Stimulated activated CD4-positive, alpha-beta T cell treated with anti-CD3 and anti-CD28 coated beads, Interleukin-4, amount 100 ng/mL, for 48 hours (primary cell): ENCODE results near the gene ARL4C.
A peak's percentile ranks its signal among the peaks of the same experiment; 100 is the strongest.
"Not testable (repeated sequence)": the region's sequence is repeated elsewhere in the genome, so short reads cannot be mapped to it uniquely, and the experiment has no call there.

Source experiments
- DNase-seq, 2 donors: peaks; one replicate each; pipeline ENCODE4 v3.0.0-alpha.2; 2020; ENCODE audit warnings: low read depth in 2 of 2

The ARL4C gene

DNA sequence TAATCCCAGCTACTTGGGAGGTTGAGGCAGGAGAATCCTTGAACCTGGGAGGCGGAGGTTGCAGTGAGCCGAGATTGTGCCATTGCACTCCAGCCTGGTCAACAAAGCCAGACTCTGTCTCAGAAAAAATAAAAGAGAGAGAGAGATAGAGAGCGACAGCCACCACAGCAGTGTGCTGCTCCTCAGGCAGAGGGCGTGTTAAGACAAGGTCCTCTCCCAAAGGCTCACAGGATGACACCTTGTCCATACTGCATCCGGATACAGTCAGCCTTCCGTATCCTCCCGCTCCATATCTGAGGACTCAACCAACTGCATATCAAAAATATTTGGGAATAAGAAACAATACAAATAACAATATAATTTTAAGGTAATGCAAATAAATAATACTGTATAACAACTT lies 20.1 kb downstream of the ARL4C start:
- DNase-seq = no peak

- DNase-seq = no peak
Measured at GRCh38 chr2:234474654-234475053, 22.2 kb downstream of the ARL4C start.

DNA sequence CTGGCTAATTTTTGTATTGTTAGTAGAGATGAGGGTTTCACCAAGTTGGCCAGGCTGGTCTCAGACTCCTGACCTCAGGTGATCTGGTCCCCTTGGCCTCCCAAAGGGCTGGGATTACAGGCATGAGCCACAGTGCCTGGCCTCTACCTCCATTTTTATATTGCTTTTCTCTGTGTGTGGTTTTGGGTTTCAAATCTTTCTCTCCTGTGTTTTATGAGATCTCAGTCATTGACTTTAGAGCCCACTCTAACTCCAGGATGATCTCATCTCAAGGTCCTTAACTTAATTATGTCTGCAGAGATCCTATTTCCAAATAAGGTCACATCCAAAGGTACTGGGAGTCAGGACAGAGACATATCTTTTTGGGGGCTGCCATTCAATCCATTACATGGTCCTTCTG lies 24.7 kb downstream of the ARL4C start:
- no peak for DNase-seq

GRCh38 chr2:234469972-234470371 lies 26.9 kb downstream of the ARL4C start:
- DNase-seq = no peak

GRCh38 chr2:234469251-234469845 lies 27.5 kb downstream of the ARL4C start:
- DNase-seq = no peak

- no peak for DNase-seq
Measured at GRCh38 chr2:234468503-234468902, 28.4 kb downstream of the ARL4C start.

DNA sequence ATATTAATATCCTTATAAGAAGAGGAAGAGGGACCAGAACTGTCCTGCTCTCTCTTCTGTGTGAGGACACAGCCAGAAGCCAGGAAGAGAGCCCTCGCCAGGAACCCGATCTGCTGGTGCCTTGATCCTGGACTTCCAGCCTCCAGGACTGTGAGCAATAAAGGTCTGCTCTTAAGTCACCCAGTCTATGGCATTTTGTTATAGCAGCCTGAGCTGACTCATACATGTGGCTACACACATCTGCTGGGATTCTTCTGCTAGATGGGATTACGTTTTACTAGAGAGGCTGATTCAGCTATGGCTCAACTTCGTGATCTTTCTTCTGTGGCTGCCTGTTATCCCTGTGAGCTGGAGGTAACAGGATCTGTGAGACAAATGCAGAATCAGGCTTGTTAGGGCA lies 29.6 kb downstream of the ARL4C start:
- DNase-seq = no peak

- no peak for DNase-seq
Measured at GRCh38 chr2:234464291-234464645, 32.6 kb downstream of the ARL4C start.

DNA sequence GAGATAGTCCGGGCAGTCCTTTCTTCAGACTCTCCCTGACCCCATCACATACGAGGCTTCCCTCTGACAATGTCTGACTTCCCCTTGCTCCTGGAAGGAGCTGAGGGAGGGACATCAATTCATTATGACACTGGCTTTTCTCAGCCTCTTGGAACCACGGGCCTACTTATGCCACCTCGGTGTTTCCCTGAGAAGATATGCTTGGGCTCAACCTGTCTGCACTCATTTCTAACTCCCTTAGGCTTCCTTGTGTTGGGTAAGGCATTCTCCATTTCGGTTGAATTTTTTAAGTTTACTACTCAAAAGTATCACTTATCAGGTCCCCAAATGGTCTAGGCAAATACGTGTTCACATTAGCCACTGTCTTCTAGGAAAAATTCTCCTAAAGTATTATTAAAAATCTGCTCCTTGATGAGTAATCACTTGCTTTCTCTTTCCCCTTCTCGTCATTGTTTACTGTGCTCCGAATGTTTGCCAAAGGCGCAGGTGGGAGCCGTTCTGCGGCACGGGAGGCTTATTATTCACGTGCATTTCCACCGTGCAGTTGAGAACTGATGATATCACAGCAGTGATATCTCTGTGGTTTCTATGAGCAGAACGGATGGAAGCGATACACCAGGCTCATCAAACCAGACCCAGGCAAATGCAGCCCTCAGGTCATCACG lies 33.1 kb downstream of the ARL4C start:
- DNase-seq = peak; percentile 42 to 51

DNA sequence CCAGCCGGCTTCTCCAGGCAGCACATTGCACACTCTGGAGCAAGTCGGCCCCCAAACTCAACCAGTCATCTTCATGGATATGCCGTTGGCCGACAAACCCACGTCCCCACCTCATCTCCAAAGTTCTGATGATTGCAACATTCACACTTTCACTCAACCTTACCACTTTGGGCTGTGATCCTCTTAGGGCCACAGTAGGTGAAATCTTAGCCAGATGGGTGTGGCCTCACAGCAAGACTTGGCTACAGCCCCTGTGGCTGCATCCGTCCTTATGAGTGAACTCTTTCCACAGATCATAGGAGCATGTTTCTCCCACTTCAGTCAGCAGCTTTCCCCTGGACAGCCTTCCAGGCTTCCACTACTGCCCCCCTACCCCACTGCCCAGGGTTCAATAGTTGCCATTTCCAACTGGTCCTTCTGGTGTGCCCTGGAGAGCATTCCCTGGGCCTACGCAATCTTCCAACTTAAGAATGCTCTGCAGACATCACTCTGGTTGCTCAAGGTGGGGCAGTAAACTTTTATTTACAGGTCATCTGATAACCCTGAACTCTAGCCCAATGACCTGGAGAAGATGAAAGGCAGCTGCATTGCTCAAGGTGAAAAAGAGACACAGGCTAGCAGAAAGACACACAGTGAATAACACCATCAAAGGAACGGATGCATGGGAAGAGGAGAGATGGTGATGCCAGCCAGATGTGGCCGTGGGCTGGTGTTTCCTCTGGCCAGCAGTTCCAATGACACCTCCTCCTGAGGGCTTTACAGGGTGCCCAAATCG lies 34.5 kb downstream of the ARL4C start:
- DNase-seq = no peak

DNA sequence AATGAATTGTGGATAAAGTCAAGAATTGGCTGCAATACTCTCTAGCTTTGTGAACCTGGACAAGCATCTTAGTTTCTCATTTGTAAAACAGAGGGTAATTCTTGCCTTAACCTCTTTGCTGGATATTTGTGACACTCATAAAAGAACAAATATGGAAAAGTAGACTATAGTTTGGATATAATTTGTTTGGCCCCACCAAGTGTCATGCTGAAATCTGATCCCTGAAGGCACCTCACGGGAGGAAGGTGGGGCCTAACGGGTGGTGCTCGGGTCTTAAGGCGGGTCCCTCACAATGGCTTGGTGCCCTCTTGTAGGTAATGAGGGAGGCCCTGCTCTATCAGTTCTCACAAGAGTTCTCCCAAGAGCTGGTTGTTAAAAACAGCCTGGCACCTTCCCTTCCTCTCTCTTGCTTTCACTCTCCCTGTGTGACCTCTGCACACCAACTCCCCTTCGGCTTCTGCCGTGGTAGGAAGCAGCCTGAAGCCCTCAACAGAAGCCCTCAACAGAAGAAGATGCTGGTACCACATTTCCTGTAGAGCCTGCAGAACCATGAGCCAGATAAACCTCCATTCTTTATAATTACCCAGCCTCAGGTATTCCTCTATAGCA lies 37.4 kb downstream of the ARL4C start:
- no peak for DNase-seq

GRCh38 chr2:234458466-234458865 lies 38.4 kb downstream of the ARL4C start:
- DNase-seq = no peak

- DNase-seq = no peak
Measured at GRCh38 chr2:234457421-234457820, 39.5 kb downstream of the ARL4C start.

DNA sequence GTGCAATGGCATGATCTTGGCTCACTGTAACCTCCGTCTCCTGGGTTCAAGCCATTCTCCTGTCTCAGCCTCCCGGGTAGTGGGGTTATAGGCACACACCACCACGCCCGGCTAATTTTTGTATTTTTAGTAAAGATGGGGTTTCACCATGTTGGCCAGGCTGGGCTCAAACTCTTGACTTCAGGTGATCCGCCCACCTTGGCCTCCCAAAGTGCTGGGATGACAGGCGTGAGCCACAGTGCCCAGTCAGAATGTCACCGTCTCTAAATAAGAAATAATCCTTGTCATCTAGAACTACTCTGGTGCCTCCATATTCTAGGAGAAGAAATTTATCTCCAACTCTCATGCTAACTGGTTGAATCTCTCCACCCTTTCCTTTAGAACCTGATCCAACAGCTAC lies 41.6 kb downstream of the ARL4C start:
- DNase-seq = not testable (repeated sequence)

GRCh38 chr2:234454433-234454832 lies 42.4 kb downstream of the ARL4C start:
- DNase-seq = no peak

GRCh38 chr2:234453216-234453615 lies 43.7 kb downstream of the ARL4C start:
- no peak for DNase-seq

GRCh38 chr2:234451852-234452625 lies 44.8 kb downstream of the ARL4C start:
- no peak for DNase-seq

GRCh38 chr2:234451242-234451641 lies 45.6 kb downstream of the ARL4C start:
- DNase-seq = no peak

GRCh38 chr2:234450431-234451124 lies 46.3 kb downstream of the ARL4C start:
- DNase-seq = no peak

GRCh38 chr2:234448506-234449184 lies 48.2 kb downstream of the ARL4C start:
- DNase-seq = no peak

GRCh38 chr2:234447963-234448362 lies 48.9 kb downstream of the ARL4C start:
- DNase-seq = no peak
